Esophagus muscularis mucosa (tissue), 4 donors: ENCODE measurements around the gene CUL5.

ENCODE experiments used
- EP300 ChIP-seq: sonication (generic); formaldehyde crosslinking; IDR thresholded peaks from one replicate; pipeline ENCODE4 v1.6.1; 2017; ENCODE audit warnings: antibody characterized with exemption
- POLR2A ChIP-seq: fragments of 450-650 bp; IDR thresholded peaks from one replicate; pipeline ENCODE4 v1.6.1; 2017; ENCODE audit warnings: antibody characterized with exemption, moderate library complexity, mild to moderate bottlenecking, low read depth
- POLR2AphosphoS5 ChIP-seq, 2 donors: sonication (generic); formaldehyde crosslinking; IDR thresholded peaks; one replicate each; pipeline ENCODE4 v1.6.1; 2017; ENCODE audit warnings: antibody characterized with exemption in 2 of 2
- TF ChIP-seq, protein P1 (sequence below), 3 experiments: fragments of 200-600 bp in 2 of 3; fragments of 450-650 bp in 1 of 3; sonication (generic) in 2 of 3; IDR thresholded peaks; one replicate each; pipeline ENCODE4 v1.5.1; 2017 to 2019; ENCODE audit warnings: antibody characterized with exemption in 3 of 3, mild to moderate bottlenecking in 2 of 3, moderate library complexity in 1 of 3

DNA sequence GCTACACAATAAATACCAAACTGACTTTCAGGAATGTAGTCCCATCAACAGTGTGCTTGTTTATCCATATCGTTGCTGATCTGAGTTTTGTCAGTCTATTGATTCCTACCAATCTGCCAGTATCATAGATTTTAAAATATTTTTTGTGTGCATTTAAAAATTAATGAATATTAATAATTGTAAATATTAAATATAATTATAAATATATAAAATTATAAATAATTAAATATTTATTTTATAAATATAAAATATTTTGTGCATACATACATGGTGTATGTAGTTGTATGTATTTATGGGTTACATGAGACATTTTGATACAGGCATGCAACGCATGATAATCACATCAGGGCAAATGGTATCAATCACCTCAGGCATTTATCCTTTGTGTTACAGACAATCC, 53.6 kb downstream of the CUL5 start:
- TF ChIP-seq POLR2AphosphoS5 (IDR thresholded peaks at IDR 0.05) (no peak), POLR2A (no peak), EP300 (no peak)
- TF ChIP-seq, protein P1, sequence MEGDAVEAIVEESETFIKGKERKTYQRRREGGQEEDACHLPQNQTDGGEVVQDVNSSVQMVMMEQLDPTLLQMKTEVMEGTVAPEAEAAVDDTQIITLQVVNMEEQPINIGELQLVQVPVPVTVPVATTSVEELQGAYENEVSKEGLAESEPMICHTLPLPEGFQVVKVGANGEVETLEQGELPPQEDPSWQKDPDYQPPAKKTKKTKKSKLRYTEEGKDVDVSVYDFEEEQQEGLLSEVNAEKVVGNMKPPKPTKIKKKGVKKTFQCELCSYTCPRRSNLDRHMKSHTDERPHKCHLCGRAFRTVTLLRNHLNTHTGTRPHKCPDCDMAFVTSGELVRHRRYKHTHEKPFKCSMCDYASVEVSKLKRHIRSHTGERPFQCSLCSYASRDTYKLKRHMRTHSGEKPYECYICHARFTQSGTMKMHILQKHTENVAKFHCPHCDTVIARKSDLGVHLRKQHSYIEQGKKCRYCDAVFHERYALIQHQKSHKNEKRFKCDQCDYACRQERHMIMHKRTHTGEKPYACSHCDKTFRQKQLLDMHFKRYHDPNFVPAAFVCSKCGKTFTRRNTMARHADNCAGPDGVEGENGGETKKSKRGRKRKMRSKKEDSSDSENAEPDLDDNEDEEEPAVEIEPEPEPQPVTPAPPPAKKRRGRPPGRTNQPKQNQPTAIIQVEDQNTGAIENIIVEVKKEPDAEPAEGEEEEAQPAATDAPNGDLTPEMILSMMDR (IDR thresholded peaks at IDR 0.05): no peak
